Measurements from ENCODE around the gene SLC38A11. TPM values are rescaled to one million over a fixed set of nuclear protein-coding genes. Genes with fewer than 3 reads are reported as not detected.
A peak's percentile ranks its signal among the peaks of the same experiment; 100 is the strongest.

SLC38A11 gene
- polyA plus RNA-seq, 1 donor (not counting 4 experiments of a cell fraction or from before 2014, with no cell fraction given): not detected

DNA sequence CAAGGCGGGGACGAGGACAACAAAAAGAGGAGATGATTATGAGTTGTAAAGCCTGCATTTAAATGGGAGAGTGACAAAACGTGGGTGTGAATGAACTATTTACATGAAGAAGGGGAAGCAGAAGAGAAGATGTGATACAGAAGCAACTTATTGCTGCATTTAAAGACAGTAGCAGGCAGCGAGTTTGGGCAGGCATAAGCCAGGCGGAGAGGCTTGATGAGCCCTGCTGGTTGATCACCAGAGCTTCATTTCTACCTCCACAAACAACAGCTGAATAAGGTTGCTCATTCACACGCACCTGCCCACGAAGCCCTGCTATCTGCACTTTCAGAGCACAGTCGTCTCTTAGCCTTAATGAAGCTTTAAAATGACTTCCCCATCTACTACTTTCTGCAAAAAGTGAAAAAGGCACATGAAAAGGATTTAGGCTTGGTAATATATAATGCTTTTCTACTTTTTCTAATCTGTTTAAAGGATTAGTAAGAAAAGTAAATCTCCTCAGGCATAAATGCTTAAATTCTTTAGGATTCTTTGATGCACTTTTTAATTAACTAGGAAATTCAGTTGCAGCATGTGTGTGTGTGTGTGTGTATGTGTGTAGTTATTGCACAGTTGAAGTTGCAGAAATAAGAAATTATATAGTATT, 3.1 kb downstream of the SLC38A11 start:
- Histone ChIP-seq H3K4me3 (ENCODE audit: control insufficient read depth in 2 of 3, extremely low read depth in 1 of 3, insufficient read depth in 2 of 3, low read depth in 1 of 3, low read length in 3 of 3) (no peak overlapping the region), H2AFZ (ENCODE audit: control insufficient read depth, low read length) (no peak overlapping the region), H3K9ac (ENCODE audit: control insufficient read depth, extremely low read depth, insufficient read depth, low read length) (no peak overlapping the region), H3K27ac (ENCODE audit: control insufficient read depth, insufficient read depth, low read length) (no peak overlapping the region), H3K4me1 (ENCODE audit: control insufficient read depth, extremely low read depth, insufficient read depth, low read length) (no peaks in the 10 kb centered on the region), H3K9me1 (ENCODE audit: control insufficient read depth, extremely low read depth, insufficient read depth, low read length) (no peaks in the 10 kb centered on the region), H3K36me3 (ENCODE audit: control insufficient read depth in 2 of 2, extremely low read depth in 1 of 2, insufficient read depth in 2 of 2, low read length in 2 of 2) (no peaks in the 10 kb centered on the region), H3K9me3 (ENCODE audit: control insufficient read depth, low read depth, low read length) (no peaks in the 10 kb centered on the region), H3K4me2 (ENCODE audit: control insufficient read depth, extremely low read depth, insufficient read depth, low read depth, low read length) (no peak overlapping the region), H3K79me2 (ENCODE audit: control insufficient read depth, insufficient read depth, low read length) (no peaks in the 10 kb centered on the region), H3K27me3 (ENCODE audit: control insufficient read depth, extremely low read depth, insufficient read depth, low read length) (peaks cover 3% of the 10 kb centered on the region), H4K20me1 (ENCODE audit: control insufficient read depth, extremely low read depth, insufficient read depth, low read length) (no peaks in the 10 kb centered on the region)
- TF ChIP-seq, protein P1, sequence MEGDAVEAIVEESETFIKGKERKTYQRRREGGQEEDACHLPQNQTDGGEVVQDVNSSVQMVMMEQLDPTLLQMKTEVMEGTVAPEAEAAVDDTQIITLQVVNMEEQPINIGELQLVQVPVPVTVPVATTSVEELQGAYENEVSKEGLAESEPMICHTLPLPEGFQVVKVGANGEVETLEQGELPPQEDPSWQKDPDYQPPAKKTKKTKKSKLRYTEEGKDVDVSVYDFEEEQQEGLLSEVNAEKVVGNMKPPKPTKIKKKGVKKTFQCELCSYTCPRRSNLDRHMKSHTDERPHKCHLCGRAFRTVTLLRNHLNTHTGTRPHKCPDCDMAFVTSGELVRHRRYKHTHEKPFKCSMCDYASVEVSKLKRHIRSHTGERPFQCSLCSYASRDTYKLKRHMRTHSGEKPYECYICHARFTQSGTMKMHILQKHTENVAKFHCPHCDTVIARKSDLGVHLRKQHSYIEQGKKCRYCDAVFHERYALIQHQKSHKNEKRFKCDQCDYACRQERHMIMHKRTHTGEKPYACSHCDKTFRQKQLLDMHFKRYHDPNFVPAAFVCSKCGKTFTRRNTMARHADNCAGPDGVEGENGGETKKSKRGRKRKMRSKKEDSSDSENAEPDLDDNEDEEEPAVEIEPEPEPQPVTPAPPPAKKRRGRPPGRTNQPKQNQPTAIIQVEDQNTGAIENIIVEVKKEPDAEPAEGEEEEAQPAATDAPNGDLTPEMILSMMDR (optimal IDR thresholded peaks at IDR 0.05 in 1 of 3, IDR thresholded peaks at IDR 0.05 in 1 of 3, conservative IDR thresholded peaks at IDR 0.05 in 1 of 3; ENCODE audit: extremely low read depth in 1 of 3, insufficient read depth in 2 of 3, low read length in 3 of 3): no peak
- no peak for TF ChIP-seq EZH2 (IDR thresholded peaks at IDR 0.05; ENCODE audit: low read length)
- dilution Hi-C loops (cut with MboI; ENCODE audit: extremely low pct_ligation_motif_present, low sequenced_read_pairs): no loop called here
- no peak for FAIRE-seq
- DNase-seq (ENCODE audit: low read depth, low spot score): no peak

DNA sequence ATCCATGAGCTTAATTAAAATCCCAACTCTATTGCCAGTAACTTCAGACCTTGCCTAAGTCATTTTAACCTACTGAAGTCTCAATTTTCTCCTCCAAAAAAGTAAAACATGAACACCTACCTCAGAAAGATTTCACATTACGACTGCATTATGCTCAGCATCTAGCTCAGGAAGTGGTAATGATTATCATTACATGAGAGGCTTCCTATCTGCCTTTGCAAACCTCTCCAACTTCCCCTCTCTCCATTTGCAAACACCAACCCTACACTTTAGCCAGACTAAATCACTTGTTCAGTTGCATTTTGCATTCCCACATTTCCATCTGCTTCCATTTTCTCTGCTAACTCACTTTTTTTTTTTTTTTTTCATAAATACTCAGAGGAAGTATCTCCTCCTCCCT, 6.8 kb downstream of the SLC38A11 start:
- Histone ChIP-seq H3K27me3 (ENCODE audit: control insufficient read depth, extremely low read depth, insufficient read depth, low read length) (peaks cover 3% of the 10 kb centered on the region), H3K4me3 (ENCODE audit: control insufficient read depth in 2 of 3, extremely low read depth in 1 of 3, insufficient read depth in 2 of 3, low read depth in 1 of 3, low read length in 3 of 3) (no peak overlapping the region), H4K20me1 (ENCODE audit: control insufficient read depth, extremely low read depth, insufficient read depth, low read length) (no peaks in the 10 kb centered on the region), H3K4me1 (ENCODE audit: control insufficient read depth, extremely low read depth, insufficient read depth, low read length) (no peaks in the 10 kb centered on the region), H2AFZ (ENCODE audit: control insufficient read depth, low read length) (no peak overlapping the region), H3K27ac (ENCODE audit: control insufficient read depth, insufficient read depth, low read length) (no peak overlapping the region), H3K79me2 (ENCODE audit: control insufficient read depth, insufficient read depth, low read length) (no peaks in the 10 kb centered on the region), H3K36me3 (ENCODE audit: control insufficient read depth in 2 of 2, extremely low read depth in 1 of 2, insufficient read depth in 2 of 2, low read length in 2 of 2) (no peaks in the 10 kb centered on the region), H3K9me3 (ENCODE audit: control insufficient read depth, low read depth, low read length) (no peaks in the 10 kb centered on the region), H3K4me2 (ENCODE audit: control insufficient read depth, extremely low read depth, insufficient read depth, low read depth, low read length) (no peak overlapping the region), H3K9me1 (ENCODE audit: control insufficient read depth, extremely low read depth, insufficient read depth, low read length) (no peaks in the 10 kb centered on the region), H3K9ac (ENCODE audit: control insufficient read depth, extremely low read depth, insufficient read depth, low read length) (no peak overlapping the region)
- dilution Hi-C loops (cut with MboI; ENCODE audit: extremely low pct_ligation_motif_present, low sequenced_read_pairs): no loop called here
- FAIRE-seq: peak; percentile 9
- no peak for DNase-seq (ENCODE audit: low read depth, low spot score)
- TF ChIP-seq, protein P1 (optimal IDR thresholded peaks at IDR 0.05 in 1 of 3, IDR thresholded peaks at IDR 0.05 in 1 of 3, conservative IDR thresholded peaks at IDR 0.05 in 1 of 3; ENCODE audit: extremely low read depth in 1 of 3, insufficient read depth in 2 of 3, low read length in 3 of 3): no peak
- TF ChIP-seq EZH2 (IDR thresholded peaks at IDR 0.05; ENCODE audit: low read length): no peak

Measured in keratinocyte (primary cell).